Measurements from ENCODE around the gene MAPK8. TPM values are rescaled to one million over a fixed set of nuclear protein-coding genes. Genes with fewer than 3 reads are reported as not detected.

The MAPK8 gene
- total RNA-seq, 2 donors from 2014 or later, result 32.3 to 43.3 TPM

DNA sequence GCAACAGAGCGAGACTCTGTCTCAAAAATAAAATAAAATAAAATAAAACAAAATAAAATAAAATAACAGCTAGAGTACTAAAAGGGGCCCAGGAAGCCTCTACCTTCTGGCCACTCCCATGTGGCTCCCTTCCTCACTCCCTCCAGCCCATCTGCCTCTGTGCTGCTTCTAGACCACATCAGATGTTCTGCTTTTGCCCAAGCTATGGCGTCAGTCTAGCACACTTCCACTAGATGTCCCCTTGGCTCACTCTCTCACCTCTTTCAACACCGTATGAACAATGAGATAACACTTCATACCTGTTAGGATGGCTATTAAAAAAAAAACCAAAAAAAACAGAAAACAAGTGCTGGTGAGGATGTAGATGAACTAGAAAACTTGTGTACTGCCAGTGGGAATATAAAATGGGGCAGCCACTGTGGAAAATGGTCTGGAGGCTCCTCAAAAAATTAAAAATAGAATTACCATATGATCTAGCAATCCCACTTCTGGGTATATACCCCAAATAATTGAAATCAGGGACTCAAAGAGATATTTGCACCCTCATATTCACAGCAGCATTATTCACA, 166.1 kb downstream of the MAPK8 start:
- TF ChIP-seq, protein P1, sequence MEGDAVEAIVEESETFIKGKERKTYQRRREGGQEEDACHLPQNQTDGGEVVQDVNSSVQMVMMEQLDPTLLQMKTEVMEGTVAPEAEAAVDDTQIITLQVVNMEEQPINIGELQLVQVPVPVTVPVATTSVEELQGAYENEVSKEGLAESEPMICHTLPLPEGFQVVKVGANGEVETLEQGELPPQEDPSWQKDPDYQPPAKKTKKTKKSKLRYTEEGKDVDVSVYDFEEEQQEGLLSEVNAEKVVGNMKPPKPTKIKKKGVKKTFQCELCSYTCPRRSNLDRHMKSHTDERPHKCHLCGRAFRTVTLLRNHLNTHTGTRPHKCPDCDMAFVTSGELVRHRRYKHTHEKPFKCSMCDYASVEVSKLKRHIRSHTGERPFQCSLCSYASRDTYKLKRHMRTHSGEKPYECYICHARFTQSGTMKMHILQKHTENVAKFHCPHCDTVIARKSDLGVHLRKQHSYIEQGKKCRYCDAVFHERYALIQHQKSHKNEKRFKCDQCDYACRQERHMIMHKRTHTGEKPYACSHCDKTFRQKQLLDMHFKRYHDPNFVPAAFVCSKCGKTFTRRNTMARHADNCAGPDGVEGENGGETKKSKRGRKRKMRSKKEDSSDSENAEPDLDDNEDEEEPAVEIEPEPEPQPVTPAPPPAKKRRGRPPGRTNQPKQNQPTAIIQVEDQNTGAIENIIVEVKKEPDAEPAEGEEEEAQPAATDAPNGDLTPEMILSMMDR (IDR thresholded peaks at IDR 0.05), result no peak
- no peak overlapping the region for H3K27ac ChIP-seq
- no peaks in the 10 kb centered on the region for H3K36me3 ChIP-seq
- H3K4me3 ChIP-seq, result no peak overlapping the region
- no peak for DNase-seq
- no peak overlapping the region for H3K9ac ChIP-seq (ENCODE audit: low read depth in 2 of 2, low read length in 2 of 2)
- H3K27me3 ChIP-seq, result no peaks in the 10 kb centered on the region
- intact Hi-C loops (cut with DNase I), result no loop called here
- no peaks in the 10 kb centered on the region for H3K4me1 ChIP-seq
- no peaks in the 10 kb centered on the region for H3K9me3 ChIP-seq

DNA sequence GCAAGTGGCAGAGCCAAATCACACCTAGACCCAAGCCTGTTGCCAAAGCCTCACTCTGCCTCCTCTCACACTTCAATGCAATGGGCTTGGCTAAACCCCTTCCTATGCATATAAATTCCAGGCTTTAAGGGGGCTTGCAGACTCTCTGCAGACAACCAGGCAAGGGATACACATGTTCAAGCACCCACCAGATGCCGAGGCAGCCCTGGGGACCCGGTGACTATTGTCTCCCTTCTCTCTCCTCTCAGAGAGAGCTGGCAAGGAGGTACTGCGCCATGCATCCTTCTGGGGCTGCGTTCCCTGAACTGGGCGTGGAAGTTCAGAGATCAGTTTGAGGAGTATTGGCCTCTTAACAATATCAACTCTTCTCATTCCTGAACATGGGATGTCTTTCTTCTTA, 167.2 kb downstream of the MAPK8 start:
- no peaks in the 10 kb centered on the region for H3K9me3 ChIP-seq
- H3K4me3 ChIP-seq, result no peak overlapping the region
- TF ChIP-seq, protein P1 (IDR thresholded peaks at IDR 0.05), result no peak
- H3K27me3 ChIP-seq, result no peaks in the 10 kb centered on the region
- H3K9ac ChIP-seq (ENCODE audit: low read depth in 2 of 2, low read length in 2 of 2), result no peak overlapping the region
- no peaks in the 10 kb centered on the region for H3K4me1 ChIP-seq
- no peak for DNase-seq
- intact Hi-C loops (cut with DNase I), result no loop called here
- no peaks in the 10 kb centered on the region for H3K36me3 ChIP-seq
- no peak overlapping the region for H3K27ac ChIP-seq

- peak; percentile 3 for DNase-seq
- intact Hi-C loops (cut with DNase I), result no loop called here
- TF ChIP-seq, protein P1 (IDR thresholded peaks at IDR 0.05), result no peak
- no peaks in the 10 kb centered on the region for H3K36me3 ChIP-seq
- H3K9ac ChIP-seq (ENCODE audit: low read depth in 2 of 2, low read length in 2 of 2), result no peak overlapping the region
- H3K27me3 ChIP-seq, result no peaks in the 10 kb centered on the region
- H3K27ac ChIP-seq, result no peak overlapping the region
- H3K4me1 ChIP-seq, result no peaks in the 10 kb centered on the region
- H3K9me3 ChIP-seq, result no peaks in the 10 kb centered on the region
- H3K4me3 ChIP-seq, result no peak overlapping the region
Observed at GRCh38 chr10:48474765-48475365, 168.4 kb downstream of the MAPK8 start.

- Histone ChIP-seq H3K4me1 (no peaks in the 10 kb centered on the region), H3K9ac (ENCODE audit: low read depth in 2 of 2, low read length in 2 of 2) (no peak overlapping the region), H3K4me3 (no peak overlapping the region), H3K27ac (no peak overlapping the region), H3K9me3 (no peaks in the 10 kb centered on the region), H3K27me3 (no peaks in the 10 kb centered on the region), H3K36me3 (no peaks in the 10 kb centered on the region)
- no peak for DNase-seq
- intact Hi-C loops (cut with DNase I), result no loop called here
- TF ChIP-seq, protein P1 (IDR thresholded peaks at IDR 0.05), result no peak
Observed at GRCh38 chr10:48475943-48476278, 169.4 kb downstream of the MAPK8 start.

- intact Hi-C loops (cut with DNase I), result no loop called here
Observed at GRCh38 chr10:48476279-48476982, 170.0 kb downstream of the MAPK8 start.

More at GRCh38 chr10:48476279-48476982, 170.0 kb downstream of the MAPK8 start:
- Histone ChIP-seq H3K36me3 (no peaks in the 10 kb centered on the region), H3K4me3 (no peak overlapping the region), H3K27ac (no peak overlapping the region), H3K4me1 (no peaks in the 10 kb centered on the region), H3K27me3 (no peaks in the 10 kb centered on the region), H3K9ac (ENCODE audit: low read depth in 2 of 2, low read length in 2 of 2) (no peak overlapping the region), H3K9me3 (no peaks in the 10 kb centered on the region)
- TF ChIP-seq, protein P1 (IDR thresholded peaks at IDR 0.05), result no peak
- no peak for DNase-seq
